Peyer's patch (tissue), 4 donors: ENCODE measurements around the gene CMTM7.

Experiments
- POLR2A ChIP-seq, 2 donors: fragments of 450-650 bp; IDR thresholded peaks; one replicate each; pipeline ENCODE4 v1.5.1; 2017; ENCODE audit warnings: antibody characterized with exemption in 2 of 2, mild to moderate bottlenecking in 2 of 2, moderate library complexity in 2 of 2
- TF ChIP-seq, protein P1 (sequence below), 6 experiments: fragments of 450-650 bp in 4 of 6; fragments of 200-600 bp in 2 of 6; sonication (generic) in 1 of 6; IDR thresholded peaks; one replicate each; pipeline ENCODE4 v1.5.1; 2017 to 2019; ENCODE audit warnings: antibody characterized with exemption in 6 of 6, mild to moderate bottlenecking in 3 of 6, moderate library complexity in 1 of 6

DNA sequence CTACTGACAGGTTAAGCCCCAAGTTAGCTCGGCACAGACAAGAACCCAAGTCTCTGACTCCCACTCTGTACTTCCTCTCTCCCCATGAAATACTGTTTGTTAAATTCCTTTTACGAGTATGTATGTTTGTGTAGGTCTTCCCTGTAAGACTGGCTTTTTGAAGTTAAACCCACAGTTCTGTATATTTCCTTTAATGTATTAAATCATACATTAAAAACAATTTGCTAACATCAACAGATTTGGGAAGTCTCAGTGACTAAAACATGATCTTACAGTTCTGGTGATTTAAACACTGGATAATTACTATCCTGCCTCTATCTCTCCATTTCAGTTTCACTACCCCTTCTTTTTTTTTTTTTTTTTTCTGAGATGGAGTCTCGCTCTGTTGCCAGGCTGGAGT lies 106.6 kb downstream of the CMTM7 start:
- TF ChIP-seq, protein P1, sequence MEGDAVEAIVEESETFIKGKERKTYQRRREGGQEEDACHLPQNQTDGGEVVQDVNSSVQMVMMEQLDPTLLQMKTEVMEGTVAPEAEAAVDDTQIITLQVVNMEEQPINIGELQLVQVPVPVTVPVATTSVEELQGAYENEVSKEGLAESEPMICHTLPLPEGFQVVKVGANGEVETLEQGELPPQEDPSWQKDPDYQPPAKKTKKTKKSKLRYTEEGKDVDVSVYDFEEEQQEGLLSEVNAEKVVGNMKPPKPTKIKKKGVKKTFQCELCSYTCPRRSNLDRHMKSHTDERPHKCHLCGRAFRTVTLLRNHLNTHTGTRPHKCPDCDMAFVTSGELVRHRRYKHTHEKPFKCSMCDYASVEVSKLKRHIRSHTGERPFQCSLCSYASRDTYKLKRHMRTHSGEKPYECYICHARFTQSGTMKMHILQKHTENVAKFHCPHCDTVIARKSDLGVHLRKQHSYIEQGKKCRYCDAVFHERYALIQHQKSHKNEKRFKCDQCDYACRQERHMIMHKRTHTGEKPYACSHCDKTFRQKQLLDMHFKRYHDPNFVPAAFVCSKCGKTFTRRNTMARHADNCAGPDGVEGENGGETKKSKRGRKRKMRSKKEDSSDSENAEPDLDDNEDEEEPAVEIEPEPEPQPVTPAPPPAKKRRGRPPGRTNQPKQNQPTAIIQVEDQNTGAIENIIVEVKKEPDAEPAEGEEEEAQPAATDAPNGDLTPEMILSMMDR (IDR thresholded peaks at IDR 0.05), result no peak
- TF ChIP-seq POLR2A (IDR thresholded peaks at IDR 0.05), result no peak
